Endometrium (tissue), 2 donors: ENCODE data around the gene EGFR.

ENCODE experiments used
- FAIRE-seq: peaks from 2 replicates; lab custom pipeline; 2012; peaks lifted over from hg19 to GRCh38; lab: Jason Lieb, UNC
- donor health status: control.
- donor health status: control.

EGFR gene

DNA sequence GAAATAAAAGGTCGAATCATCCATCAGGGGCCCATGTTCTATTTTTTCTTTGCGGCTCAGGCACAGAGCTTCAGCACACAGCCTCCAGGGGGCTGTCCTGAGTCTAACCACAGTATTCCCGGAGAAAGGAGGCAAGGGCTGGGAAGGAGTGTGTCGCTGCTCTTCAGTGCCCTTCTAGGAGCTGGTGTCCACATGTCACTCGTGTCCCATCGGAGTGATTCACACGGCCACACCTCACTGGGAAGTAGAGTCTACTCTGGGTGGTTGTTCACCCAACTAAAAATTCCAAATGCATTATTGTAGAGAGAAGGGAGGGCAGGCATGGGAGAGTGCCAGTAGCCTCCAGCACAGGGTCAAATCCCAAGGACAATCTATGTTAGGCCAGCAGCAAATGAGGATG is 231.5 kb downstream of the EGFR start:
- no peak for FAIRE-seq

DNA sequence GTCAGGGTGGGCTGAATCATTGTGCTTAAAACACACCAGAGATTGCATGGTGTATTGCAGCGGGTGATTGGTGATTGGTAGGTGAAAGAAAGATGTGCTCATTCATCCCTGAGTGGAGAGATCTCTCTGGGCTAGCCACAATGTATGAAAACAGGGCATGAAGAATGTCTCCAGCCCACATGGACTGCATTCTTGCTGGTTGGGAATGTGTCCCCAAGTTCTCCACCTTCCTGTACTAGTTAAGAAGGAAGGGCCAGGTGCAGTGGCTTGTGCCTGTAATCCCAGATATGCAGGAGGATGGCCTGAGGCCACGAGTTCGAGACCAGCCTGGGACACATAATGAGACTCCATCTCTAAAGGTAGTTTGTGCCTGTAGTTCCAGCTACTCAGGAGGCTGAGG is 232.5 kb downstream of the EGFR start:
- no peak for FAIRE-seq

DNA sequence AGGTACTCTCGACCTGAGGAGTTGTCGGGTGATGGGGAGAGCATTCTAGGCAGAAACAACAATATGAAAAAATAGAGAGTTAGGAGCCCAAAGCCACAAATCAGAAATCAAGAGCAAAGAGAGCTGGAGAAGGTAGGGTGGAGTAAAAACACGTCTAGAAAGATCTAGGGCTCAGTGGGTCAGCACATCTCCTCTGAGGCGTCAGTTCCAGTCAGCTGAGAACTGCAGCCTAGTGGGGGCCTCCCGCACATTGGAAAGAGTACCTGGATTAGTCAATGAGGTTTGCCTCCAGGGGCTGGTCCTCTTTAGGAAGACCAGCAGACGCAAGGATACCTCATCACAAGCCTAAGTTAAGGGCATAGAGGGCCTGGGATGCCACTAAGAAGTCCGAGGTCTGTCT is 233.1 kb downstream of the EGFR start:
- no peak for FAIRE-seq

DNA sequence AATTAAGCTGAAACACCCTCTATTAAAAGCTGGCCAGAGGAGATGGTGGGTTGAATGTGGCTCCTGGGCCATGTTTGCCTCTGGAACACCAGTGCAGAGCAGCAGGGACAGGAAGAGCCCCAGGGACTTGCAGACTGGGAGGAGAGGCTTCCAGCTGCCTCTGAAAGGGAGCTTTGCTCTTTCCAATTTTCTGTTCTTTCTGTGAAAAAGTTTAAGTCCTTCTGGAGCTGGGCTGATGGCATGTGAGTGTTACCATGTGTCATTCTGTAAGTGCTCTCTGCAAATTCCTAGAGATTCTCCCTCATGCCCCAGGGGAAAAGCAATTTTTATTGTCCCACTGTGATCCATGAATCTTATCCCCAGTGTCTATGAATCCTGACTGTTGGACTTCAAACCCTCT is 233.6 kb downstream of the EGFR start:
- no peak for FAIRE-seq

DNA sequence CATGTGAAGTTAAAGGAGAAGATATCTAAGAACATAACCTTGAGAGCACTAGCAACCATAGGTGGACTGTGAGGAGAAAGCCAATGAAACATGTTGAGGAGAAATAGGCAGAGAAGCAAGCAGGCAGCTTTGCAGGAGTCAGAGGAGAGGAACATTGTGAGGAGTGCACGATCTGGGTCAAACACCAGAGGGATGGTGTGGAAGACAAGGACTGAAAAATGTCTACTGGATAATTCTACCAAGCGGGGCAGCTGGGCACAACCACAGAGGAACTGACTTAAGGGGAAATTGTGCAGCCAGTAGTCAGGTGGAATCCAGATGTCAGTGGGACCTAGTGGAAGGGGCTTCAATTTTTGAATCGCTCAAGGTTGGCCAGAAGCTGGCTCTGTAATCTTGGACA is 234.4 kb downstream of the EGFR start:
- FAIRE-seq = no peak

DNA sequence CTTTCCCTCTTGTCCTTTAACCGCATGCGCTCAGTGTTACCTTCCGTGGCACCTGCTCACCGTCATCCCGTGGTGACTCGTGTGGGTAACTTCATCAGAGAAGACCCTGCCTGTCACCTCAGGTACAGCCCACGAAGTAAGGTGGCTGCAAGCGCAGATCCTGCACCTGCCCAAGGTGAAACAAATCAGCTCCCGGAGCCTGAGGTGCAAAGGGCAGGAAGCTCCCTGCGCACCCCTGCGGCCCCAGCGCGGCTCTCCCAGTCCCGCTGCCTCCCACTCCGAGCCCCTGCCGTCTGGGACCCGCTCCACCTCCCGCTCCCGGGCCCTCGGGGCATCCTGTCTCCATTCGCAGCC is 235.4 kb downstream of the EGFR start:
- FAIRE-seq = no peak

DNA sequence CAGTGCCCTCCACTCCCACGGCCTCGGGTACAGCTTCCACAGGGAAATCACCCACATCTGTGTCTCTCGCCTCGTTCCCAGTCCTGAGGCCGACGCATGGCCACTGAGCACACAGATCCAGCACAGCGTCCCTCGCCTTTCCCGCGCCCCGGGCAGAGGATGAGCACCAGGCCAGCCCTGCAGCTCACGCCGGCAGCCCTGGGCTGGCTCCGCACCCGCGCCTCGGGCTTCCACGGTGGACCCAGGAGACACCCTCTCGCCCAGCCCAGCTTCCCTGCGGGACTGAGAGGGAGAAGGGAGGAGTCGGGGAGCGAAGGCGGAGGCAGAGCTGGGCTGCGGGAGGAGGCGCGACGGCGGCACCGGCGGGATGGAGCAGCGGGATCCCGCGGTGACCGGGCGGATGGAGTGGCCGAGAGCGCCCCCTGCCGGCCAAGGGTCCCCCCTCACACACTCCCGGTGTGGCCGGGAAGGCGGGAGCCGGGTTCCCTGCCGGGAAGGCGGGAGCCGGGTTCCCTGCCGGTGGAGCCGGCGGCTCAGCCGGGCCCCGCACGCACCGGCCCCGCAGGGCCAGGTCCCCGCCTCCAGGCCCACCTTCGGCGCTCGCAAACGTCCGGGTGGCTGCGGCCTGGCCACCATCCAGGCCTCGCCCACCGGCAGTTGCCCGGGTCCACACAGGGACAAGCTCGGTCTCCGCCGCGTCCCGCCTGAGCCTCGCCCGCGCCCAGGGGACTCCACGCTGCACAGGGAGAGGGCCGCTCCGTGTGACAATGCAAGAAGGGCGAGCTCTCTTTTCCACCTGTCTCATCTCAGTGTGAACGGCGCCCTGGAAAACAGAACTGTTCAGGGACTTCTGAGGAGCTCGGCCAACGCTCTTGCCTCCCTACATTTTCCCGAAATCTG is 236.0 kb downstream of the EGFR start:
- FAIRE-seq = no peak

DNA sequence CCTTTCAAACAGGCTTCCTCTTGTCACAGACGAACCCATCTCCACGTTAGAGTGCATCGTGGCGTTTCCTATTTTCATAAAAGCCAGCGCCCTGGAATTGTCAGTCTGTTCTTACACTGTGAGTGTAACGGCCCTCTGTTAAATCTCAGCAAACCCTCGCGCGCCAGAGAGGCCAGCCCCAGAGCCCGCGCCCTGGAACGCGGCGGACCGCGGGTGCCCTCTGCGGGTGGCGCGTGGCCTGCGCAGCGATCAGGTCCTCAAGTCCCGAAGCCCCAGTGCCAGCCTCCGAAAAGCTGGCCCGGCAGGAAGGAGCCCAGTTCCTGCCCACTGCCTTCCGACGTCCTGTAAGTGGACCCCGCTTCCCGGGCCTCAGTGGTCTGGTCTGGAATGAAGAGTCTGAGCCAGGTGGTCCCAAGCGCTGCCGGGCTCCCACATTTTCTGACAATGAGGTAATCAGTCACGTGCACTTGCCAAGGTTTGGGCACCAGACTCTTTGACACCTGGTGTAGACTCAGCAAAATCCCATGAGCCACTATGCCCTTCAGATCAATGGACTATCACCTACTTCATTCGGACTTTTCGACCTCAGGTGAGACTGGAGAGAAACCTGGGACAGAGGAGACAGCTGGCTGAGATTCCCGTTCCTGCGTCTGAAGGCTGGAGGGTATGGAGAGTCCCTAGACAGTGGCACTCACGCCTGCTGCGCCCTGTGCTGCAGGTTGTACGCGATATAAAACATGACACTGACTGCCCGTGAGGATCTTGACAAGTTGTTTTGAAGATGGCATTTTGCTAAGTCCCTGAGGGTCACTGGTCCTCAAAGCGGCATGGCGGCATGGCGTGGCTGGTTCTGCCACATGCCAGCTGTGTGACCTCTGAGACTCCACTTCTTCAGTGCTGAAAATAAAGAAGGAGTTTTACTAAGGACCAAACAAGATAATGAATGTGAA is 237.0 kb downstream of the EGFR start:
- FAIRE-seq = no peak

DNA sequence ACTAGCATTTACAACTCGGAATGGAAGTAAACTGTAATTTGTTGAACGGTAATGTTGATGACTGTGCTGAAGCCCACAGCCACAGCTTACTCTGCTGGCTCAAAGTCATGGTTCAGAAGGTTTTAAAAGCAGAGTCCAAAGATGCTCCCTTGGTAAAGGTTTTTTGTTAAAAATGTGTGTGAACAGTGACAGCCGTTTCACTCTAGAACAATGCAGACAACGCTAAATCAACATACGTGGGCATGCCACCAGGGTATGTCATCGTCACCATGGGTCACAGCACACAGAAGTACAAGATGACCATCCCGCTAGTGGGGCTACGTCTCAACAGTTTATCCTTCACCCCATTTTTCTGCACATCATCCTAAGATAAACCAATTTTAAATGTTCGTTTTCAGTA is 239.8 kb downstream of the EGFR start:
- FAIRE-seq = no peak

DNA sequence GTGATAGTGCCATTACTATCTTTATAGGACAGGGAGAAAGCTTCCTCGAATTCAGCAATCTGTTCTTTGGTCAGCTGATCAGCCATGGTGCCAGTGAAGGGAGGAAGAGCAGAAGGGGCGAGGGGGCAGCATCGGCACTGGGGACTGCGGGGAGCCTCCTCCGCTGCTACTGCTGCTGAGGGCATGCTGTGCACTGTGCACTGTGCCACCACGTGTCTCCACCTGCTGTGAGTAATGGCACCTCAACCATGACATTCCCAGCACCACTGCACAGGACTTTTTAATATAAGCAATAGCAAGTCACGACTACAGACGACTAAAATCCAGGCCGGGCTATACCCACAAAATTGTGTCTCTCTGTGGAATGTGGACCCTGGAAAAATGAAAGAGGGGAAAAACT is 241.4 kb downstream of the EGFR start:
- FAIRE-seq = no peak

DNA sequence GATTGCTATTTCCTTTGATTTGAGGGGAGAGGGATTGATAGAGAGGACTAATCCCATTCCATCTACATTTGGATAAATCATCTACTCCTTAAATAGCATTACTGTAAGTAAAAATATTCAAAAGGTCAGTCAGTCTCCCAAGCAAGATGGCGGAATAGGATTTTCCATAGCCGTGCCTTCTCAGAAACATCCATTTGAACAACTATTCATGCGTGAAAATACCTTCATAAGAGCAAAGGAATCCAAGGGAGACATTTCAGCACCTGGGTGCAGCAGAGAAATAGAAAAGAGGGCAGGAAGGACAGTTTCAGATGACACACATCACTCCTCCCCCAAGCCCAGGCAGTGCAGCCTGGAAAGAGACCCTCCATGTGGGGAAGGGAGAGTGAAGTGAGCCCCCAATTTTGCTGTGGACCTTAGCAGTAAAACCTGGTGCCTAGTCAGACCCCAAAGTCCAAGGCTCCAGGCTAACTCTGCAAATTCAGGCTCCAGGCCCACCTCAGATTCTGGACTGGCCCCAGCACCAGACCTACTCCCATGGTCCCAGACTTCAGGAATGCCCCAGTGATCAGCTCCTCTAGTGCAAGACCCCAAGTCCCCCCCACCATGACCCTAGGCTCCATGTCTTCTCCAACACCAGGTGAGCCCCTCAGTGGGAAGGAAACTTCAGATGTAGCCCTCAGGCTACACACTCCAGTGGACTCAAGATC is 242.0 kb downstream of the EGFR start:
- FAIRE-seq = no peak
